ENCODE results near the gene PDE11A. TPM values are rescaled to one million over a fixed set of nuclear protein-coding genes. Genes with fewer than 3 reads are reported as not detected.

Gene PDE11A
- total RNA-seq, 1 experiment from 2014 or later: 0.61 TPM

DNA sequence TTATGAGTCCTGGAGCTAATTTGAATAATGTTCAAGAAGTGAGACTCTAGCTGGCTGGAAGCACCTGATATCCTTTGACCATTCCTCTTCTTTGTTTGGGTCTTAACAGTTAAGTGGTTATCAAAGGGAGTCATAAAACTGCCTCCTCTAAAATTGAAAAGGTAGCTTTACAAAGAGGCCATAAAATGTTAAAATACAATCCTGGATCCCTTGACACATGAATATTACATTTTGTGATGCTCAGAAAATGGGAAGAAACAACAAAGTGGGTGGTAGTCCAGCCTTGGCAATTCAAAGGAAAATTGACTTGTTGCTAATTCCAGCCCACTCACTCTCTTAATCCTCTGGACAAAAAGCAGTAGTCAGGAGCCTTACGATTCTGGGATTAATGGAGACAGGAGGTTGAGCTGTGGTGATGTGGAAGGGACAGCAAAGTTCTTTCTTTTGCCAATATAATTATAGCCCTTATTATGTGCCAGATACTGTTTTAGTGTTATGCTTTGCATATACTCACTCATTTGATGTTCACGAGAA is 339.2 kb downstream of the PDE11A start:
- ChIA-PET RAD21 (ENCODE audit: low non-redundant PET in 1 of 2, low total read pairs in 2 of 2, uncharacterized antibody in 2 of 2, unreplicated experiment in 2 of 2) (no interaction called here), CTCF (interaction anchor here (1.0 to 1.1 kb wide), 2 partner anchors 9 to 568 kb away, joined by 3 read pairs; no protein-coding TSS in a partner anchor), POLR2A (no interaction called here)
- H3K36me3 ChIP-seq (ENCODE audit: control insufficient read depth in 1 of 2, insufficient read depth in 2 of 2, low read length in 2 of 2): no peaks in the 10 kb centered on the region
- H3K4me1 ChIP-seq (ENCODE audit: control insufficient read depth in 1 of 2, insufficient read depth in 2 of 2, low read length in 2 of 2): no peaks in the 10 kb centered on the region
- H4K20me1 ChIP-seq (ENCODE audit: insufficient read depth): no peaks in the 10 kb centered on the region
- TF ChIP-seq FOSL1 (IDR thresholded peaks at IDR 0.05; ENCODE audit: low read depth) (no peak), YY1 (IDR thresholded peaks at IDR 0.05; ENCODE audit: extremely low read depth, insufficient replicate concordance, low read depth, low read length) (no peak), ZNF274 (IDR thresholded peaks at IDR 0.05; ENCODE audit: low read depth, low read length) (no peak), POLR2AphosphoS5 (IDR thresholded peaks at IDR 0.05; ENCODE audit: low read depth, low read length) (no peak)
- intact Hi-C loops (cut with micrococcal nuclease): no loop called here
- BruUV-seq (replicated peaks): no TSS peak
- H3K27me3 ChIP-seq (ENCODE audit: insufficient read depth, low read length): no peaks in the 10 kb centered on the region
- H3K4me3 ChIP-seq (replicated peaks in 1 of 2; ENCODE audit: low read depth in 1 of 2, low read length in 2 of 2): no peak overlapping the region
- DNase-seq (ENCODE audit: low read depth, low spot score): no peak
- H3K9me3 ChIP-seq (ENCODE audit: control insufficient read depth in 1 of 2, insufficient read depth in 1 of 2, low read depth in 1 of 2, low read length in 2 of 2): no peaks in the 10 kb centered on the region
- H3K79me2 ChIP-seq (ENCODE audit: insufficient read depth, low read length): no peaks in the 10 kb centered on the region
- no peaks in the 10 kb centered on the region for H3K9me2 ChIP-seq (ENCODE audit: insufficient read depth)
- H2AFZ ChIP-seq (ENCODE audit: low read depth, low read length, poor library complexity, severe bottlenecking): no peak overlapping the region
- H3K27ac ChIP-seq (ENCODE audit: low read depth, low read length): no peak overlapping the region
- ATAC-seq: no peak
- H3K4me2 ChIP-seq (ENCODE audit: low read length): no peak overlapping the region
- no peak overlapping the region for H3K9ac ChIP-seq (ENCODE audit: low read length)

- DNase-seq (ENCODE audit: low read depth, low spot score) (no peak), ATAC-seq (no peak)
- Histone ChIP-seq H3K9ac (ENCODE audit: low read length) (no peak overlapping the region), H3K9me2 (ENCODE audit: insufficient read depth) (no peaks in the 10 kb centered on the region), H3K27me3 (ENCODE audit: insufficient read depth, low read length) (no peaks in the 10 kb centered on the region), H3K27ac (ENCODE audit: low read depth, low read length) (no peak overlapping the region), H3K4me2 (ENCODE audit: low read length) (no peak overlapping the region), H2AFZ (ENCODE audit: low read depth, low read length, poor library complexity, severe bottlenecking) (no peak overlapping the region), H3K4me1 (ENCODE audit: control insufficient read depth in 1 of 2, insufficient read depth in 2 of 2, low read length in 2 of 2) (no peaks in the 10 kb centered on the region), H4K20me1 (ENCODE audit: insufficient read depth) (no peaks in the 10 kb centered on the region), H3K36me3 (ENCODE audit: control insufficient read depth in 1 of 2, insufficient read depth in 2 of 2, low read length in 2 of 2) (no peaks in the 10 kb centered on the region), H3K9me3 (ENCODE audit: control insufficient read depth in 1 of 2, insufficient read depth in 1 of 2, low read depth in 1 of 2, low read length in 2 of 2) (no peaks in the 10 kb centered on the region), H3K4me3 (replicated peaks in 1 of 2; ENCODE audit: low read depth in 1 of 2, low read length in 2 of 2) (no peak overlapping the region), H3K79me2 (ENCODE audit: insufficient read depth, low read length) (no peaks in the 10 kb centered on the region)
- TF ChIP-seq, protein P1, sequence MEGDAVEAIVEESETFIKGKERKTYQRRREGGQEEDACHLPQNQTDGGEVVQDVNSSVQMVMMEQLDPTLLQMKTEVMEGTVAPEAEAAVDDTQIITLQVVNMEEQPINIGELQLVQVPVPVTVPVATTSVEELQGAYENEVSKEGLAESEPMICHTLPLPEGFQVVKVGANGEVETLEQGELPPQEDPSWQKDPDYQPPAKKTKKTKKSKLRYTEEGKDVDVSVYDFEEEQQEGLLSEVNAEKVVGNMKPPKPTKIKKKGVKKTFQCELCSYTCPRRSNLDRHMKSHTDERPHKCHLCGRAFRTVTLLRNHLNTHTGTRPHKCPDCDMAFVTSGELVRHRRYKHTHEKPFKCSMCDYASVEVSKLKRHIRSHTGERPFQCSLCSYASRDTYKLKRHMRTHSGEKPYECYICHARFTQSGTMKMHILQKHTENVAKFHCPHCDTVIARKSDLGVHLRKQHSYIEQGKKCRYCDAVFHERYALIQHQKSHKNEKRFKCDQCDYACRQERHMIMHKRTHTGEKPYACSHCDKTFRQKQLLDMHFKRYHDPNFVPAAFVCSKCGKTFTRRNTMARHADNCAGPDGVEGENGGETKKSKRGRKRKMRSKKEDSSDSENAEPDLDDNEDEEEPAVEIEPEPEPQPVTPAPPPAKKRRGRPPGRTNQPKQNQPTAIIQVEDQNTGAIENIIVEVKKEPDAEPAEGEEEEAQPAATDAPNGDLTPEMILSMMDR (IDR thresholded peaks at IDR 0.05 in 2 of 3, conservative IDR thresholded peaks at IDR 0.05 in 1 of 3; ENCODE audit: borderline replicate concordance in 1 of 3, insufficient read depth in 1 of 3, low read depth in 2 of 3, low read length in 2 of 3): no peak
- TF ChIP-seq JUND (IDR thresholded peaks at IDR 0.05) (no peak), EGR1 (IDR thresholded peaks at IDR 0.05; ENCODE audit: low read depth) (no peak), ZFX (IDR thresholded peaks at IDR 0.05) (no peak), CEBPB (IDR thresholded peaks at IDR 0.05; ENCODE audit: low read depth) (no peak), POLR2A (IDR thresholded peaks at IDR 0.05; ENCODE audit: borderline replicate concordance, extremely low read depth, insufficient read depth, insufficient read length) (no peak), ZBTB33 (IDR thresholded peaks at IDR 0.05; ENCODE audit: extremely low read depth, insufficient replicate concordance, low read length) (no peak), ATF3 (IDR thresholded peaks at IDR 0.05) (no peak)
- TF ChIP-seq, protein P2, sequence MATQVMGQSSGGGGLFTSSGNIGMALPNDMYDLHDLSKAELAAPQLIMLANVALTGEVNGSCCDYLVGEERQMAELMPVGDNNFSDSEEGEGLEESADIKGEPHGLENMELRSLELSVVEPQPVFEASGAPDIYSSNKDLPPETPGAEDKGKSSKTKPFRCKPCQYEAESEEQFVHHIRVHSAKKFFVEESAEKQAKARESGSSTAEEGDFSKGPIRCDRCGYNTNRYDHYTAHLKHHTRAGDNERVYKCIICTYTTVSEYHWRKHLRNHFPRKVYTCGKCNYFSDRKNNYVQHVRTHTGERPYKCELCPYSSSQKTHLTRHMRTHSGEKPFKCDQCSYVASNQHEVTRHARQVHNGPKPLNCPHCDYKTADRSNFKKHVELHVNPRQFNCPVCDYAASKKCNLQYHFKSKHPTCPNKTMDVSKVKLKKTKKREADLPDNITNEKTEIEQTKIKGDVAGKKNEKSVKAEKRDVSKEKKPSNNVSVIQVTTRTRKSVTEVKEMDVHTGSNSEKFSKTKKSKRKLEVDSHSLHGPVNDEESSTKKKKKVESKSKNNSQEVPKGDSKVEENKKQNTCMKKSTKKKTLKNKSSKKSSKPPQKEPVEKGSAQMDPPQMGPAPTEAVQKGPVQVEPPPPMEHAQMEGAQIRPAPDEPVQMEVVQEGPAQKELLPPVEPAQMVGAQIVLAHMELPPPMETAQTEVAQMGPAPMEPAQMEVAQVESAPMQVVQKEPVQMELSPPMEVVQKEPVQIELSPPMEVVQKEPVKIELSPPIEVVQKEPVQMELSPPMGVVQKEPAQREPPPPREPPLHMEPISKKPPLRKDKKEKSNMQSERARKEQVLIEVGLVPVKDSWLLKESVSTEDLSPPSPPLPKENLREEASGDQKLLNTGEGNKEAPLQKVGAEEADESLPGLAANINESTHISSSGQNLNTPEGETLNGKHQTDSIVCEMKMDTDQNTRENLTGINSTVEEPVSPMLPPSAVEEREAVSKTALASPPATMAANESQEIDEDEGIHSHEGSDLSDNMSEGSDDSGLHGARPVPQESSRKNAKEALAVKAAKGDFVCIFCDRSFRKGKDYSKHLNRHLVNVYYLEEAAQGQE (IDR thresholded peaks at IDR 0.05; ENCODE audit: low read depth): no peak
- CTCF ChIA-PET: no interaction called here
- no TSS peak for BruUV-seq (replicated peaks)
- RAD21 ChIA-PET (ENCODE audit: low non-redundant PET in 1 of 2, low total read pairs in 2 of 2, uncharacterized antibody in 2 of 2, unreplicated experiment in 2 of 2): no interaction called here
- intact Hi-C loops (cut with micrococcal nuclease): no loop called here
- POLR2A ChIA-PET: no interaction called here
These were observed 341.2 kb downstream of the PDE11A start for GRCh38 chr2:177731384-177731783.
